ENCODE data around the gene PGK1. TPM values are rescaled to one million over a fixed set of nuclear protein-coding genes. Genes with fewer than 3 reads are reported as not detected.
"Not testable (repeated sequence)": the region's sequence is repeated elsewhere in the genome, so short reads cannot be mapped to it uniquely, and the experiment has no call there.

Gene PGK1
- polyA plus RNA-seq, 4 donors, result 185 to 288 (median 207) TPM

DNA sequence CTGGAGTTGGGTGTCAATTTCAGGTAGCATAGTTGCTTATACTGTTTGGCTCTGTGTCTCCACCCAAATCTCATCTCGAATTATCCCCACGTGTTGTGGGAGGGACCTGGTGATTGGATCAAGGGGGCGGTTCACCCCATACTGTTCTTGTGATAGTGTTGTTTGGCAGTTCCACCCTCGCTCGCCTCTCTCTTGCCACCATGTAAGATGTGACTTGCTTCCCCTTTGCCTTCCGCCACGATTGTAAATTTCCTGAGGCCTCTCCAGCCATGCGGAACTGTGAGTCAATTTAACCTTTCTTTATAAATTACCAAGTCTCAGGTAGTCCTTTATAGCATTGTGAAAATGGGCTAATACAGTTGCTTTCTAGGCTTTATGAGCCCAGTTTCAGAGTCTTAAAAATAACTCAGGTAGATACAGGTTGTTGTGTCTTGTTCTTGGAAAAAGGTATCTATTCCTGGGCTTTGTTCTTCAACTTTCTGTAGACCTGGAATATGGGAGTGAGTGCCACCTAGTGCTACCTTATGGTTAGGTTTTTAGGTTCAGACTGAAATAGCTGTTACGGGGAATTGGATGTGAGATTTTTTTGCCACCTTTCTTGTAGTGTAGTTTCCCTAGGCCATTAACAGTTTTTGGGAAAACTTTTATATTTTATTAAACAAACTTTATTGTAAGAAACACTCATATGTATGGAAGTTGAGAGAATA is 15.6 kb downstream of the PGK1 start:
- Histone ChIP-seq H3K36me3 (ENCODE audit: control insufficient read depth in 3 of 3, insufficient read depth in 2 of 3, low read depth in 1 of 3, low read length in 3 of 3) (peaks cover 4 to 36% (median 14%) of the 10 kb centered on the region in 3 donors), H3K27me3 (ENCODE audit: control insufficient read depth in 3 of 3, insufficient read depth in 3 of 3, low read length in 3 of 3) (no peaks in the 10 kb centered on the region), H3K4me1 (ENCODE audit: control insufficient read depth in 3 of 3, insufficient read depth in 2 of 3, low read depth in 1 of 3, low read length in 2 of 3) (peaks cover 0 to 3% (median 0%) of the 10 kb centered on the region in 3 donors), H3K4me3 (ENCODE audit: low read depth in 1 of 3, low read length in 3 of 3) (no peak overlapping the region), H3K9me3 (ENCODE audit: control insufficient read depth in 2 of 2, insufficient read depth in 1 of 2, low read depth in 1 of 2, low read length in 1 of 2) (no peaks in the 10 kb centered on the region), H3K27ac (ENCODE audit: low read depth in 1 of 3, low read length in 2 of 3) (no peak overlapping the region)
- FAIRE-seq (no peak), DNase-seq (peak; percentile 10 to 24)
- 67 to 82% (median 76%) methylated on average over 9 of the region's 9 CpGs for WGBS, 3 donors

GRCh38 chrX:78123190-78123589 is 19.1 kb downstream of the PGK1 start:
- H3K36me3 ChIP-seq (ENCODE audit: control insufficient read depth in 3 of 3, insufficient read depth in 2 of 3, low read depth in 1 of 3, low read length in 3 of 3), result peaks cover 9 to 28% (median 11%) of the 10 kb centered on the region in 3 donors
- no peak for FAIRE-seq
- no peak overlapping the region for H3K4me3 ChIP-seq (ENCODE audit: low read depth in 1 of 3, low read length in 3 of 3)
- DNase-seq, result no peak
- no peaks in the 10 kb centered on the region for H3K9me3 ChIP-seq (ENCODE audit: control insufficient read depth in 2 of 2, insufficient read depth in 1 of 2, low read depth in 1 of 2, low read length in 1 of 2)
- H3K4me1 ChIP-seq (ENCODE audit: control insufficient read depth in 3 of 3, insufficient read depth in 2 of 3, low read depth in 1 of 3, low read length in 2 of 3), result no peaks in the 10 kb centered on the region
- H3K27me3 ChIP-seq (ENCODE audit: control insufficient read depth in 3 of 3, insufficient read depth in 3 of 3, low read length in 3 of 3), result no peaks in the 10 kb centered on the region
- no peak overlapping the region for H3K27ac ChIP-seq (ENCODE audit: low read depth in 1 of 3, low read length in 2 of 3)

DNA sequence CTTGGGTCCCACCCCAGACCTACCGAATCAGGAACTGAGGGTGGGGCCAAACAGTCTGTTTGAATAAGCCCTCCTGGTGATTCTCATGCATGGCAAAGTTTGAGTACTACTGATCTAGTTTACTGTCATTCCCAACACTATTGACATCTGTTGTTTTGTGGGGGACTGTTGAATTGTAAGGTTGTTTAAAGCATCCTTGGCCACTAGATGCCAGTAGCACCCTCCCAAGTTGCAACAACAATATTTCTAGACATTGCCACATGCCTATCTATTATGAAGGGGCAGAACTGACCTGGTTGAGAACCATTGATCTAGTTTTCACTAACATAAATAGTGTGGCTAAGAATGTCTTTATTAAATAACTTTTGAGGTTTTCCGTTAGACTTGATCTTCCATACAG is 20.3 kb downstream of the PGK1 start:
- no peaks in the 10 kb centered on the region for H3K4me1 ChIP-seq (ENCODE audit: control insufficient read depth in 3 of 3, insufficient read depth in 2 of 3, low read depth in 1 of 3, low read length in 2 of 3)
- no peak overlapping the region for H3K27ac ChIP-seq (ENCODE audit: low read depth in 1 of 3, low read length in 2 of 3)
- FAIRE-seq, result no peak
- peaks cover 6 to 24% (median 10%) of the 10 kb centered on the region in 3 donors for H3K36me3 ChIP-seq (ENCODE audit: control insufficient read depth in 3 of 3, insufficient read depth in 2 of 3, low read depth in 1 of 3, low read length in 3 of 3)
- no peaks in the 10 kb centered on the region for H3K9me3 ChIP-seq (ENCODE audit: control insufficient read depth in 2 of 2, insufficient read depth in 1 of 2, low read depth in 1 of 2, low read length in 1 of 2)
- no peaks in the 10 kb centered on the region for H3K27me3 ChIP-seq (ENCODE audit: control insufficient read depth in 3 of 3, insufficient read depth in 3 of 3, low read length in 3 of 3)
- no peak overlapping the region for H3K4me3 ChIP-seq (ENCODE audit: low read depth in 1 of 3, low read length in 3 of 3)
- no peak for DNase-seq
- 67 to 70% (median 69%) methylated on average over 2 of the region's 2 CpGs for WGBS, 3 donors

DNA sequence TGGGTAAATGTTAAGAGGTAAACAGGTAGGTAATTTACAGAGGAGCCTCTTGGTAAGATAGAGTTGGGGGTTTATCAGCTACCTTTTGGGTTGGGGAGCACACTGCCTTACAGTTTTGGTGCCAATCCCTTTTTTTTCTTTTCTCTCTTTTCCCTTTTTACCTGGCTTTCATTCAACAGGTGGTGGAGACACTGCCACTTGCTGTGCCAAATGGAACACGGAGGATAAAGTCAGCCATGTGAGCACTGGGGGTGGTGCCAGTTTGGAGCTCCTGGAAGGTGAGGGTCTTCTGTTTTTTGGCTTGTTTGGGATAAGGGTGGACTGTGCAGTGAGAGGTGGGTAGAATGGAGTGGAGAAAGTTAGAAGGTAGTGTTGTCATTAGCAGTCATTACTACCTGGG is 21.1 kb downstream of the PGK1 start:
- H3K27ac ChIP-seq (ENCODE audit: low read depth in 1 of 3, low read length in 2 of 3), result no peak overlapping the region
- no peaks in the 10 kb centered on the region for H3K27me3 ChIP-seq (ENCODE audit: control insufficient read depth in 3 of 3, insufficient read depth in 3 of 3, low read length in 3 of 3)
- no peaks in the 10 kb centered on the region for H3K4me1 ChIP-seq (ENCODE audit: control insufficient read depth in 3 of 3, insufficient read depth in 2 of 3, low read depth in 1 of 3, low read length in 2 of 3)
- no peaks in the 10 kb centered on the region for H3K9me3 ChIP-seq (ENCODE audit: control insufficient read depth in 2 of 2, insufficient read depth in 1 of 2, low read depth in 1 of 2, low read length in 1 of 2)
- WGBS, 3 donors, result 67 to 91% (median 81%) methylated on average over 1 of the region's 1 CpG
- H3K36me3 ChIP-seq (ENCODE audit: control insufficient read depth in 3 of 3, insufficient read depth in 2 of 3, low read depth in 1 of 3, low read length in 3 of 3), result peaks cover 6 to 21% (median 6%) of the 10 kb centered on the region in 3 donors
- no peak for DNase-seq
- H3K4me3 ChIP-seq (ENCODE audit: low read depth in 1 of 3, low read length in 3 of 3), result no peak overlapping the region
- FAIRE-seq, result no peak

- DNase-seq; H3K4me3 ChIP-seq (ENCODE audit: low read depth in 1 of 3, low read length in 3 of 3); H3K27ac ChIP-seq (ENCODE audit: low read depth in 1 of 3, low read length in 2 of 3); H3K27me3 ChIP-seq (ENCODE audit: control insufficient read depth in 3 of 3, insufficient read depth in 3 of 3, low read length in 3 of 3); H3K4me1 ChIP-seq (ENCODE audit: control insufficient read depth in 3 of 3, insufficient read depth in 2 of 3, low read depth in 1 of 3, low read length in 2 of 3); FAIRE-seq; H3K9me3 ChIP-seq (ENCODE audit: control insufficient read depth in 2 of 2, insufficient read depth in 1 of 2, low read depth in 1 of 2, low read length in 1 of 2): not testable (repeated sequence)
- H3K36me3 ChIP-seq (ENCODE audit: control insufficient read depth in 3 of 3, insufficient read depth in 2 of 3, low read depth in 1 of 3, low read length in 3 of 3), result peaks cover 6 to 17% (median 6%) of the 10 kb centered on the region in 3 donors
Observed at GRCh38 chrX:78125781-78126180, 21.7 kb downstream of the PGK1 start.

DNA sequence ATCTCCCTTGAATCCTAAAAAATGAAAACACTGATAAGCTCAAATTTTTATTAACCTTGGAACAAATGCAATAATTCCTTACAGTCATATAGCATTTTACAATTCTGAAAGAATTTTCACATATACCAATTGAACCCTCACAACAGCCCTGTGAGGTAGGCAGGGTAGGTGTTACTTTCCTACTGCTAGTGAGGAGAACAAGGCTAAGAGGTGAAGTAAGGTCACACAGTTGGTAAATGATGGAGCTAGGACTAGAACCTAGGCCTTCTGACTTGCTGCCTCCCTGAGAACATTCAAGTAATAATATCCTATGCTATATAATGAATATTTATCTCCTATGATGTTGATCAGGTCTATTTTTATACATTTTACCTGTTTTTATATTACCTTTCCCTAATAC is 25.7 kb downstream of the PGK1 start:
- FAIRE-seq (no peak), DNase-seq (no peak)
- Histone ChIP-seq H3K27me3 (ENCODE audit: control insufficient read depth in 3 of 3, insufficient read depth in 3 of 3, low read length in 3 of 3) (no peaks in the 10 kb centered on the region), H3K4me3 (ENCODE audit: low read depth in 1 of 3, low read length in 3 of 3) (no peak overlapping the region), H3K4me1 (ENCODE audit: control insufficient read depth in 3 of 3, insufficient read depth in 2 of 3, low read depth in 1 of 3, low read length in 2 of 3) (no peaks in the 10 kb centered on the region), H3K9me3 (ENCODE audit: control insufficient read depth in 2 of 2, insufficient read depth in 1 of 2, low read depth in 1 of 2, low read length in 1 of 2) (no peaks in the 10 kb centered on the region), H3K27ac (ENCODE audit: low read depth in 1 of 3, low read length in 2 of 3) (no peak overlapping the region), H3K36me3 (ENCODE audit: control insufficient read depth in 3 of 3, insufficient read depth in 2 of 3, low read depth in 1 of 3, low read length in 3 of 3) (peaks cover 3 to 11% (median 4%) of the 10 kb centered on the region in 3 donors)

DNA sequence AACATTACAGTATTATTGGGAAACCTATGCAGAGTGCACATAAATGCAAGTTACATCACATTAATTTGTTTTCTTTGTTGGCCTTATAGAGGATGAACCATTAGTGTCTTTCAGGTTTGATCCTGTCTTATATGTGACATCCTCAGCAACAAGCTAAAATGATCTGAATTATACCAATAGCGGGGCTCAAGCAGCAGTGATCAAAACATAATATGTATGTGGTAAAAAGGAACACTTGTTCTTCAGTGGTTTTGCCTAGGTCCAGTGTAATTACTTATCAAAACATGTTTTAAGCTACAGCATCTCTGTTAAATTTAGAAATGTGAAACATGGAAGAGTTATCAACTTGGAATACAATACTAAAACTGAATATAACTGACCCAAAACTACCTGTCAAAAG is 26.3 kb downstream of the PGK1 start:
- H3K36me3 ChIP-seq (ENCODE audit: control insufficient read depth in 3 of 3, insufficient read depth in 2 of 3, low read depth in 1 of 3, low read length in 3 of 3), result peaks cover 0 to 7% (median 2%) of the 10 kb centered on the region in 3 donors
- H3K27ac ChIP-seq (ENCODE audit: low read depth in 1 of 3, low read length in 2 of 3), result no peak overlapping the region
- no peak overlapping the region for H3K4me3 ChIP-seq (ENCODE audit: low read depth in 1 of 3, low read length in 3 of 3)
- no peaks in the 10 kb centered on the region for H3K9me3 ChIP-seq (ENCODE audit: control insufficient read depth in 2 of 2, insufficient read depth in 1 of 2, low read depth in 1 of 2, low read length in 1 of 2)
- H3K27me3 ChIP-seq (ENCODE audit: control insufficient read depth in 3 of 3, insufficient read depth in 3 of 3, low read length in 3 of 3), result no peaks in the 10 kb centered on the region
- DNase-seq (no peak), FAIRE-seq (no peak)
- WGBS, 3 donors, result 79 to 100% (median 86%) methylated on average over 1 of the region's 1 CpG
- H3K4me1 ChIP-seq (ENCODE audit: control insufficient read depth in 3 of 3, insufficient read depth in 2 of 3, low read depth in 1 of 3, low read length in 2 of 3), result no peaks in the 10 kb centered on the region

GRCh38 chrX:78131117-78131516 is 27.1 kb downstream of the PGK1 start:
- no peaks in the 10 kb centered on the region for H3K4me1 ChIP-seq (ENCODE audit: control insufficient read depth in 3 of 3, insufficient read depth in 2 of 3, low read depth in 1 of 3, low read length in 2 of 3)
- no peak overlapping the region for H3K27ac ChIP-seq (ENCODE audit: low read depth in 1 of 3, low read length in 2 of 3)
- no peak for FAIRE-seq
- H3K27me3 ChIP-seq (ENCODE audit: control insufficient read depth in 3 of 3, insufficient read depth in 3 of 3, low read length in 3 of 3), result no peaks in the 10 kb centered on the region
- no peak for DNase-seq
- 61 to 82% (median 81%) methylated on average over 1 of the region's 1 CpG for WGBS, 3 donors
- no peaks in the 10 kb centered on the region for H3K9me3 ChIP-seq (ENCODE audit: control insufficient read depth in 2 of 2, insufficient read depth in 1 of 2, low read depth in 1 of 2, low read length in 1 of 2)
- H3K4me3 ChIP-seq (ENCODE audit: low read depth in 1 of 3, low read length in 3 of 3), result no peak overlapping the region
- peaks cover 0 to 7% (median 2%) of the 10 kb centered on the region in 3 donors for H3K36me3 ChIP-seq (ENCODE audit: control insufficient read depth in 3 of 3, insufficient read depth in 2 of 3, low read depth in 1 of 3, low read length in 3 of 3)

Measured in small intestine (tissue), 7 donors.